Measurements from ENCODE around the gene AGL.
"Not testable (repeated sequence)": the region's sequence is repeated elsewhere in the genome, so short reads cannot be mapped to it uniquely, and the experiment has no call there.

Gene AGL

GRCh38 chr1:99945174-99945573 is 95.0 kb downstream of the AGL start:
- no peak for DNase-seq

GRCh38 chr1:99950486-99950885 is 100.3 kb downstream of the AGL start:
- no peak for DNase-seq

- no peak for DNase-seq
Observed at GRCh38 chr1:99952522-99952921, 102.4 kb downstream of the AGL start.

- DNase-seq = no peak
Observed at GRCh38 chr1:99955375-99955774, 105.2 kb downstream of the AGL start.

GRCh38 chr1:99956755-99957154 is 106.6 kb downstream of the AGL start:
- DNase-seq = no peak

GRCh38 chr1:99957818-99958217 is 107.7 kb downstream of the AGL start:
- DNase-seq = no peak

- not testable (repeated sequence) for DNase-seq
Observed at GRCh38 chr1:99959189-99959705, 109.1 kb downstream of the AGL start.

- DNase-seq = not testable (repeated sequence)
Observed at GRCh38 chr1:99960260-99960659, 110.1 kb downstream of the AGL start.

GRCh38 chr1:99963041-99963795 is 113.1 kb downstream of the AGL start:
- no peak for DNase-seq

GRCh38 chr1:99964806-99965205 is 114.6 kb downstream of the AGL start:
- no peak for DNase-seq

- DNase-seq = no peak
Observed at GRCh38 chr1:99965646-99966375, 115.7 kb downstream of the AGL start.

GRCh38 chr1:99968214-99968613 is 118.1 kb downstream of the AGL start:
- no peak for DNase-seq

GRCh38 chr1:99969260-99969728 is 119.1 kb downstream of the AGL start:
- DNase-seq = no peak

- peak; percentile 61 for DNase-seq
Observed at GRCh38 chr1:99969729-99970621, 119.8 kb downstream of the AGL start, which contains the start of gene SLC35A3. Gene SLC35A3 (plus strand): TSS chr1:99969996. CDS start chr1:99993555, 23,559 bp downstream.

- DNase-seq = no peak
Observed at GRCh38 chr1:99970713-99971255, 120.6 kb downstream of the AGL start.

GRCh38 chr1:99972066-99972465 is 121.9 kb downstream of the AGL start:
- DNase-seq = not testable (repeated sequence)
